HPDE6-E6E7 (cell line): ENCODE data around the gene CCDC87.
"Not testable (repeated sequence)": the region's sequence is repeated elsewhere in the genome, so short reads cannot be mapped to it uniquely, and the experiment has no call there.

ENCODE experiments used
- DNase-seq: peaks from one replicate; pipeline ENCODE4 v3.0.0; 2011; ENCODE audit warnings: missing footprints; ENCODE audit errors: extremely low spot score

Gene CCDC87

GRCh38 chr11:66616379-66617154 is 23.7 kb upstream of the CCDC87 start, which contains the start of gene RBM14:
RBM14 (plus strand) TSS chr11:66616630; CDS start chr11:66616721, 91 bp downstream.
- DNase-seq, result peak; percentile 100

GRCh38 chr11:66614073-66614472 is 21.2 kb upstream of the CCDC87 start:
- no peak for DNase-seq

- no peak for DNase-seq
Measured at GRCh38 chr11:66612458-66612857, 19.6 kb upstream of the CCDC87 start.

GRCh38 chr11:66609721-66610617 is 17.1 kb upstream of the CCDC87 start:
- DNase-seq, result no peak

- no peak for DNase-seq
Measured at GRCh38 chr11:66607126-66607834, 14.4 kb upstream of the CCDC87 start.

- not testable (repeated sequence) for DNase-seq
Measured at GRCh38 chr11:66606608-66607007, 13.7 kb upstream of the CCDC87 start.

GRCh38 chr11:66604155-66604554 is 11.3 kb upstream of the CCDC87 start:
- no peak for DNase-seq

- DNase-seq, result no peak
Measured at GRCh38 chr11:66603072-66603471, 10.2 kb upstream of the CCDC87 start.

GRCh38 chr11:66600631-66601233 is 7.9 kb upstream of the CCDC87 start:
- no peak for DNase-seq

GRCh38 chr11:66600219-66600618 is 7.4 kb upstream of the CCDC87 start:
- no peak for DNase-seq

- DNase-seq, result no peak
Measured at GRCh38 chr11:66598993-66599392, 6.1 kb upstream of the CCDC87 start.

GRCh38 chr11:66595245-66595904 is 2.5 kb upstream of the CCDC87 start:
- DNase-seq, result no peak

GRCh38 chr11:66593650-66594049 is 787 bp upstream of the CCDC87 start:
- DNase-seq, result no peak

- DNase-seq, result no peak
Measured at GRCh38 chr11:66593303-66593635, 406 bp upstream of the CCDC87 start.

- no peak for DNase-seq
Measured at GRCh38 chr11:66591175-66591574, 1.7 kb downstream of the CCDC87 start.

GRCh38 chr11:66589996-66590675 is 2.7 kb downstream of the CCDC87 start:
- DNase-seq, result no peak

- not testable (repeated sequence) for DNase-seq
Measured at GRCh38 chr11:66589315-66589714, 3.5 kb downstream of the CCDC87 start.

- no peak for DNase-seq
Measured at GRCh38 chr11:66586136-66586535, 6.7 kb downstream of the CCDC87 start.

GRCh38 chr11:66585447-66585846 is 7.4 kb downstream of the CCDC87 start:
- DNase-seq, result not testable (repeated sequence)

GRCh38 chr11:66582565-66583147 is 10.2 kb downstream of the CCDC87 start:
- DNase-seq, result not testable (repeated sequence)
